HepG2 (cell line): ENCODE results near the gene PDE1C. TPM values are rescaled to one million over a fixed set of nuclear protein-coding genes. Genes with fewer than 3 reads are reported as not detected.
"Not testable (repeated sequence)": the region's sequence is repeated elsewhere in the genome, so short reads cannot be mapped to it uniquely, and the experiment has no call there.

ENCODE experiments used
- ATAC-seq: fragments of 200-7000 bp; cut with Tn5 transposase; 3 replicates; pipeline ENCODE4 v1.9.1; 2020; ENCODE audit warnings: mild to moderate bottlenecking, moderate library complexity
- BruUV-seq: library from RNA; stranded (reverse); fragments of 400-500 nt; replicated peaks from 2 replicates; lab custom pipeline; 2021; lab: Mats Ljungman, UMichigan
- CTCF ChIA-PET: fragments of 300-600 bp; formaldehyde crosslinking; extraction: SDS; loops from one replicate; lab custom pipeline; 2021; ENCODE audit warnings: low total read pairs, inconsistent platforms, low intra/inter-chr PET ratio; lab: Yijun Ruan, JAX
- POLR2A ChIA-PET: fragments of 350-600 bp; sonication (Branson Sonifier 250); formaldehyde crosslinking; loops from one replicate; lab custom pipeline; 2020; ENCODE audit warnings: antibody characterized with exemption, inconsistent platforms; lab: Yijun Ruan, JAX
- DNase-seq: peaks from one replicate; pipeline ENCODE4 v3.0.0-alpha.2; 2015; ENCODE audit warnings: low spot score
- FAIRE-seq: peaks from 3 replicates; lab custom pipeline; 2011; peaks lifted over from hg19 to GRCh38; lab: Jason Lieb, UNC
- H2AFZ ChIP-seq: one replicate; pipeline ENCODE4 v1.6.1; 2011; ENCODE audit warnings: low read length, inconsistent platforms
- H3K27ac ChIP-seq: fragments of 300-600 bp; 3 replicates; pipeline ENCODE4 v1.8.0; 2011; ENCODE audit warnings: mixed run types, mild to moderate bottlenecking, mixed read lengths, low read length, inconsistent platforms; ENCODE audit not compliant: insufficient read depth; ENCODE audit errors: extremely low read length
- H3K27me3 ChIP-seq, 2 experiments: fragments of 200-600 bp in 1 of 2; 2 replicates in 1 of 2; 3 replicates in 1 of 2; pipeline versions ENCODE4 v1.6.0 to v1.8.0; 2011; ENCODE audit warnings: low read length in 2 of 2, mild to moderate bottlenecking in 2 of 2, moderate library complexity in 2 of 2, inconsistent platforms in 1 of 2; ENCODE audit not compliant: insufficient read depth in 2 of 2, control insufficient read depth in 1 of 2
- H3K36me3 ChIP-seq, 2 experiments: fragments of 200-600 bp in 1 of 2; replicated peaks in 1 of 2; 2 replicates in 1 of 2; 3 replicates in 1 of 2; pipeline versions ENCODE4 v1.5.1 to v1.8.0; 2011; ENCODE audit warnings: low read length in 2 of 2, inconsistent platforms in 1 of 2; ENCODE audit not compliant: insufficient read depth in 2 of 2, control insufficient read depth in 1 of 2
- H3K4me1 ChIP-seq: 2 replicates; pipeline ENCODE4 v1.5.1; 2012; ENCODE audit warnings: low read length, inconsistent platforms; ENCODE audit not compliant: insufficient read depth
- H3K4me2 ChIP-seq: 2 replicates; pipeline ENCODE4 v1.6.0; 2011; ENCODE audit warnings: low read depth, low read length, inconsistent platforms
- H3K4me3 ChIP-seq, 3 experiments: fragments of 200-600 bp in 1 of 3; sonication (generic), shearing (Covaris generic) in 1 of 3; replicated peaks in 1 of 3; 2 replicates each; pipeline ENCODE4 v1.5.1; 2011 to 2016; ENCODE audit warnings: low read length in 3 of 3, inconsistent platforms in 2 of 3, low read depth in 2 of 3, mild to moderate bottlenecking in 2 of 3, control low read depth in 1 of 3, mixed read lengths in 1 of 3; ENCODE audit not compliant: insufficient read depth in 1 of 3
- H3K79me2 ChIP-seq: one replicate; pipeline ENCODE4 v1.6.1; 2011; ENCODE audit warnings: low read length, inconsistent platforms; ENCODE audit not compliant: insufficient read depth
- H3K9ac ChIP-seq: 2 replicates; pipeline ENCODE4 v1.6.0; 2011; ENCODE audit warnings: mild to moderate bottlenecking, low read depth, low read length, inconsistent platforms; ENCODE audit not compliant: insufficient read depth
- H3K9me3 ChIP-seq: 2 replicates; pipeline ENCODE4 v1.5.1; 2012; ENCODE audit warnings: mild to moderate bottlenecking, low read length
- H4K20me1 ChIP-seq: 2 replicates; pipeline ENCODE4 v1.6.0; 2011; ENCODE audit warnings: inconsistent platforms, mild to moderate bottlenecking, low read length, moderate library complexity; ENCODE audit not compliant: insufficient read depth
- ATF7 ChIP-seq, 2 experiments: fragments of 450-650 bp in 1 of 2; sonication (generic) in 1 of 2; formaldehyde crosslinking in 1 of 2; IDR thresholded peaks; 2 replicates each; pipeline versions ENCODE4 v1.4.0 to v1.6.1; 2016 to 2020; ENCODE audit warnings: antibody characterized with exemption in 1 of 2, mild to moderate bottlenecking in 1 of 2, missing genetic modification reagents in 1 of 2
- BHLHE40 ChIP-seq: IDR thresholded peaks from 2 replicates; pipeline ENCODE4 v1.6.1; 2011; ENCODE audit warnings: low read length, improper control_type of control experiment
- CREB3 ChIP-seq: sonication (generic); formaldehyde crosslinking; IDR thresholded peaks from 2 replicates; pipeline ENCODE4 v1.5.0; 2020; ENCODE audit warnings: missing genetic modification reagents
- LBX2 ChIP-seq: sonication (generic); formaldehyde crosslinking; IDR thresholded peaks from 2 replicates; pipeline ENCODE4 v1.5.0; 2020; ENCODE audit warnings: missing genetic modification reagents, mild to moderate bottlenecking, borderline replicate concordance
- NFE2L2 ChIP-seq: fragments of 150-350 bp; IDR thresholded peaks from 2 replicates; pipeline ENCODE4 v1.6.1; 2014; ENCODE audit warnings: low read length
- SAFB2 ChIP-seq: sonication (generic); formaldehyde crosslinking; IDR thresholded peaks from 2 replicates; pipeline ENCODE4 v1.5.1; 2020; ENCODE audit warnings: missing genetic modification reagents, low read depth, mild to moderate bottlenecking, borderline replicate concordance
- SMAD1 ChIP-seq: sonication (generic); formaldehyde crosslinking; IDR thresholded peaks from 2 replicates; pipeline ENCODE4 v1.4.0; 2020; ENCODE audit warnings: missing genetic modification reagents, low read depth, mild to moderate bottlenecking, borderline replicate concordance
- U2AF1 ChIP-seq: fragments of 200-400 bp; formaldehyde crosslinking; optimal IDR thresholded peaks from 2 replicates; pipeline ENCODE3; 2017; ENCODE audit warnings: mild to moderate bottlenecking, low read depth, low read length
- ZBTB43 ChIP-seq: sonication (generic); formaldehyde crosslinking; conservative IDR thresholded peaks from 2 replicates; pipeline ENCODE4 v1.4.0; 2020; ENCODE audit warnings: missing genetic modification reagents
- ZNF12 ChIP-seq: sonication (generic); formaldehyde crosslinking; IDR thresholded peaks from 2 replicates; pipeline ENCODE4 v1.5.0; 2020; ENCODE audit warnings: missing genetic modification reagents
- ZNF530 ChIP-seq: sonication (generic); formaldehyde crosslinking; IDR thresholded peaks from 2 replicates; pipeline ENCODE4 v1.5.0; 2020; ENCODE audit warnings: low read depth, mild to moderate bottlenecking, missing genetic modification reagents
- ZNF766 ChIP-seq: sonication (generic); formaldehyde crosslinking; IDR thresholded peaks from 2 replicates; pipeline ENCODE4 v1.5.0; 2020; ENCODE audit warnings: missing genetic modification reagents, borderline replicate concordance
- ZNF839 ChIP-seq: sonication (generic); formaldehyde crosslinking; IDR thresholded peaks from 2 replicates; pipeline ENCODE4 v1.4.0; 2020; ENCODE audit warnings: missing genetic modification reagents, mild to moderate bottlenecking, borderline replicate concordance
- WGBS: methylation state at CpG from one replicate; pipeline ENCODE4 v1.1.6; 2017; ENCODE audit warnings: low lambda C conversion rate; 5-methylcytosine and 5-hydroxymethylcytosine counted together
- in situ Hi-C: cut with HindIII; loops from 2 replicates; pipeline ENCODE4 v1.10.0; 2017; ENCODE audit warnings: low pct_unique_long_range_greater_than_20kb; ENCODE audit not compliant: extremely low pct_ligation_motif_present
- intact Hi-C: fragments of 100-400 bp; cut with micrococcal nuclease; formaldehyde crosslinking; loops from one replicate; pipeline ENCODE4 v1.10.0; 2022; ENCODE audit not compliant: unreplicated experiment
- polyA plus RNA-seq, 8 experiments: library from polyadenylated mRNA; depleted of rRNA in 3 of 8; stranded (reverse) in 7 of 8; unstranded in 1 of 8; fragments of >200 nt; fragmentation: Illumina TruSeq in 4 of 8; extraction: Trizol in 4 of 8; gene quantifications; 2 replicates each; pipeline versions ENCODE4 v1.2.1 to v1.2.3, GENCODE V29; 2011 to 2016; ENCODE audit warnings: low read depth in 4 of 8, missing spikeins in 1 of 8, mixed read lengths in 1 of 8; ENCODE audit not compliant: insufficient read depth in 1 of 8
- total RNA-seq, 5 experiments: library from RNA; depleted of rRNA; stranded (reverse); fragments of >200 nt; fragmentation: Illumina TruSeq; extraction: Trizol; gene quantifications; 2 replicates each; pipeline ENCODE4 v1.2.3, GENCODE V29; 2016; ENCODE audit warnings: low read depth in 1 of 5

Gene PDE1C
- total and polyA plus RNA-seq, 2 of the 13 experiments (the other 11 are each of a cell fraction or from before 2014, with no cell fraction given) = not detected

- in situ Hi-C loops; H3K4me1 ChIP-seq; H2AFZ ChIP-seq; H3K4me3 ChIP-seq; H4K20me1 ChIP-seq; intact Hi-C loops; POLR2A ChIA-PET; H3K9ac ChIP-seq; ATAC-seq; H3K79me2 ChIP-seq; BruUV-seq; CTCF ChIA-PET; H3K4me2 ChIP-seq; FAIRE-seq; H3K9me3 ChIP-seq; DNase-seq; H3K36me3 ChIP-seq; H3K27ac ChIP-seq; H3K27me3 ChIP-seq; TF ChIP-seq ATF7 (CRISPR knock-in tag; IDR thresholded peaks at IDR 0.05): not testable (repeated sequence)
- WGBS = 17% methylated on average over 3 of the region's 3 CpGs
- TF ChIP-seq ATF7 (IDR thresholded peaks at IDR 0.05) = 0 out of 2 replicates have a peak, but pooled peaks have one; percentile 21
These were observed 236.6 kb downstream of the PDE1C start for GRCh38 chr7:31833625-31834024.

- Histone ChIP-seq H3K79me2 (no peaks in the 10 kb centered on the region), H3K4me1 (no peaks in the 10 kb centered on the region), H3K36me3 (no peaks in the 10 kb centered on the region), H3K27ac (no peak overlapping the region), H4K20me1 (no peaks in the 10 kb centered on the region), H3K9ac (no peak overlapping the region), H3K9me3 (no peaks in the 10 kb centered on the region), H2AFZ (no peak overlapping the region), H3K4me2 (no peak overlapping the region)
- CTCF ChIA-PET = no interaction called here
- FAIRE-seq = no peak
- POLR2A ChIA-PET = no interaction called here
- DNase-seq = no peak
- intact Hi-C loops = no loop called here
- TF ChIP-seq SAFB2 (no peak), NFE2L2 (no peak), ZNF530 (CRISPR knock-in tag) (no peak), ZNF766 (CRISPR knock-in tag) (no peak), BHLHE40 (no peak), LBX2 (CRISPR knock-in tag) (no peak), ZNF12 (no peak), CREB3 (no peak), U2AF1 (no peak), ZNF839 (CRISPR knock-in tag) (no peak), SMAD1 (CRISPR knock-in tag) (no peak), ZBTB43 (CRISPR knock-in tag) (no peak)
- TF ChIP-seq, all 625 proteins: peak for 0
- H3K4me3 ChIP-seq = no peak overlapping the region
- no peaks in the 10 kb centered on the region for H3K27me3 ChIP-seq
- no peak for ATAC-seq
- no TSS peak for BruUV-seq
- in situ Hi-C loops = no loop called here
These were observed 241.7 kb downstream of the PDE1C start for GRCh38 chr7:31828520-31828919.
